ENCODE measurements around the gene BICRAL.

- TF ChIP-seq ELF4 (IDR thresholded peaks at IDR 0.05) (no peak), TARDBP (IDR thresholded peaks at IDR 0.05) (no peak), ARNT (IDR thresholded peaks at IDR 0.05) (no peak), BHLHE40 (IDR thresholded peaks at IDR 0.05; ENCODE audit: borderline replicate concordance) (no peak), SUZ12 (IDR thresholded peaks at IDR 0.05) (no peak), HDGF (IDR thresholded peaks at IDR 0.05; ENCODE audit: borderline replicate concordance) (no peak), L3MBTL2 (conservative IDR thresholded peaks at IDR 0.05) (no peak), SP1 (IDR thresholded peaks at IDR 0.05) (no peak), FOXA1 (IDR thresholded peaks at IDR 0.05) (no peak), FOXK2 (IDR thresholded peaks at IDR 0.05) (no peak)
Observed at GRCh38 chr6:42796171-42796570, 14.3 kb downstream of the BICRAL start.
